Measurements from ENCODE around the gene ZNF532.

The ZNF532 gene

DNA sequence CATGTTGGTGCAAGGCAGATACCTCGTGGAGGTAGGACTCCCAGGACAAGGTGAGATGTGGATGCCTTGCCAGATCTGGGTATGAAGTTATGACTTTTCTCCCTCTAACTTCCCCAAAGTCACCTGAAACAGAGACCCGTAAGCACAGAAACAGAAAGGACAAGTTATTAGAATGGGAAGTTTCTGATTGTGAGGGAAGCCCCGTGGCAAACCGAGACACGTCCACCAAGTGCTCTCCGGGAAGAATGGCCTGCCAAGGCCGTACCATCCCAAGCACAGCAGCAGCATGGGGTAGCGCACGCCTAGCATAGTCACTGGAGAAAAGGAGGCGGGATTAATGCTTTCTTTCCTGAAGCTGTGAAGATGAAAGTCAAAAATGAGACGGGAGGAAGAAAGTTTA is 110.6 kb downstream of the ZNF532 start:
- no peak for DNase-seq (ENCODE audit: low spot score)

- no peak for DNase-seq (ENCODE audit: low spot score)
These were observed 111.1 kb downstream of the ZNF532 start for GRCh38 chr18:58975781-58976180.

- no peak for DNase-seq (ENCODE audit: low spot score)
These were observed 112.5 kb downstream of the ZNF532 start for GRCh38 chr18:58977223-58977622.

DNA sequence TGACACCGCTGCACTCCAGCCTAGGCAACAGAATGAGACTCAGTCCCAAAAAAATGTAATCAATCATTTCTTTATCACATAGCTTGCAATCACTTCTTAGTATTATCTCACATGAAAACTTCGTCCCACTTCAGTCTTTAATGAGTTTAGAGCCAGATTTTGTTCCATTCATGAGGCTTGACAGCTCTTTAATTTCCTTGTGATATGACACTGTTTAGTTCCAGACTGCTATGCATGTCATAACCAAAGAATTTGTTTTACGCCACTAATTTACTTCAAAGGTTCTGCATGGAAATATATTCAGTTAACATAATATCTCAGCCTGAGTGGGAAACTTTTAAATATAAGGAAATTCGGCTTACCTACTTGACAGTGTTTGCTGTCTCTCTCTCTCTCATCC is 113.1 kb downstream of the ZNF532 start:
- no peak for DNase-seq (ENCODE audit: low spot score)

GRCh38 chr18:58978916-58979315 is 114.2 kb downstream of the ZNF532 start:
- no peak for DNase-seq (ENCODE audit: low spot score)

DNA sequence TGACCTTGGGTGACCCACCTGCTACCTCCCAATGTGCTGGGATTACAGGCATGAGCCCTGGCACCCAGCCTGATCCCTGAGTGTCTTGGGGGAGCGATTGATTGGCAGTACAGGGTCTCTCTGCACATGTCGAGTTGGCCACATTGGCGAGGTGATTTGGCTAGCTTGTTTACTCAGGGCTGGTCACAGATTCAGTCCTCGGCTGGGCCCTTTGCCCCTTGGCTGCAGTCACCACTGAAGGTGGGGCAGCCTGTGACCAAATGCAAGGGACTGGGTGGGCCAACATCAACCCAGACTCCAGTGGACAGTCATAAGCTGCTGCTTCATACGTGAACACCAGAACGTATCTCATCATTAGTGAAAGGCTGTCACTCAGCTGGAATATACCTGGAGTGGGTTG is 114.9 kb downstream of the ZNF532 start:
- DNase-seq (ENCODE audit: low spot score): no peak

DNA sequence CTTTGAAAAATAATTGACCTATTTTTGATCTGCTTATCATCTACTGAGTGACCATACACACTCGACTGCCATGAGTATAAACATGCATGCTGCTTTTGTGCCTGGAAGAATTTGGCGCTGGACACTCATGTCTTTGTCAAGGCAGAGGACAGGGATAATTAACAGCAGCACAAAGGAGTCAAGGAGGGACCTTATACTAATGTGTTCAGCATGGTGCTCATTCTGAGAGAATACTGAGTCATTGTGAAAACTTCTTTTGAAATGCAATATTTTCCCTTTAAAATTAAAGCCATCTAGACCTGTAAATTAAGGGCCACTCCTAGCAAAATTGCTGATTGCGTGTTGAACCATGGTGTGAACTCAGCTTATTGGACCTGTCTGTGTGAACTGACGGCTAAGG is 116.3 kb downstream of the ZNF532 start:
- DNase-seq (ENCODE audit: low spot score): no peak

DNA sequence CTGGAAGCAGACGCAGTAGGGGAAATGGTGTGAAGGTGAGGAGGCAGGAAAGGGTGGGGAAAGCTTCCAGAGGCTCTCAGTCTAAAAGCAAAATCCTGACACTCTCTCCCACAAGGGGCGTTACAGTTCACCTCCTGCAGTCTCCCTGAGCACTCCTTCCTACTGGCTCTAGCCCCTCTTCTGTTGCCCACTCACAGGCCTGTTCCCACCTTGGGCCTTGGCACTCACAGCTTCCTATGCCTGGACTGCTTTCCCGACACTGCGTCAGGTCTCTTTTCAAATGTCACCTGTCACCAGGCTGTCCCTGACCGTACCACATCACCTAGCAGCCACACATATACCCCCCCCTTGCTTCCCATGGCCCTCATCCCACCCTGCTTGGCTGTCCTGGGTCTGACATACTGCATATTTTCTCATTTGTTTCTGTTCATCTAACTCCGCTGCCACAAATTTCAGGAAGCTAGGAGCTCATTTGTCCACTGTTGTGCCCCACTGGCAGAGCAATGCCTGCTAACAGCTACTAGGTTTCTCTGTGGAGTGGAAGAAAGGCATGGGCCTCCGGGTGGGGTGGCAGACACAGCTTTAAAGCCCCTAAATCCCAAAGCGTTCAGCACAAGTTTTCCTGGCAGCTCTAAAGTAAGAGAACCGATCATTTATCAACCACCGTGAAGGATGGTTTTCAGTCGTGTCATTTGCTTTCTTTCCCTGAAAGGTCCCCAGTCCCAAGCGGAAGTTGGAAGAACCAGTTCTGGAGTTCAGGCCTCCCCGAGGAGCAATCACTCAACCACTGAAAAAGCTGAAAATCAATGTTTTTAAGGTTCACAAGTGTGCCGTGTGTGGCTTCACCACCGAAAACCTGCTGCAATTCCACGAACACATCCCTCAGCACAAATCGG is 118.8 kb downstream of the ZNF532 start:
- no peak for DNase-seq (ENCODE audit: low spot score)

GRCh38 chr18:58988600-58988999 is 123.9 kb downstream of the ZNF532 start:
- no peak for DNase-seq (ENCODE audit: low spot score)

- DNase-seq (ENCODE audit: low spot score): no peak
These were observed 124.6 kb downstream of the ZNF532 start for GRCh38 chr18:58989184-58989759.

- no peak for DNase-seq (ENCODE audit: low spot score)
These were observed 126.0 kb downstream of the ZNF532 start for GRCh38 chr18:58990720-58991119.

GRCh38 chr18:58991167-58991798 is 126.6 kb downstream of the ZNF532 start:
- no peak for DNase-seq (ENCODE audit: low spot score)

GRCh38 chr18:58992301-58993231 is 127.9 kb downstream of the ZNF532 start:
- no peak for DNase-seq (ENCODE audit: low spot score)

- no peak for DNase-seq (ENCODE audit: low spot score)
These were observed 128.6 kb downstream of the ZNF532 start for GRCh38 chr18:58993260-58993659.

- no peak for DNase-seq (ENCODE audit: low spot score)
These were observed 131.0 kb downstream of the ZNF532 start for GRCh38 chr18:58995663-58996062.

DNA sequence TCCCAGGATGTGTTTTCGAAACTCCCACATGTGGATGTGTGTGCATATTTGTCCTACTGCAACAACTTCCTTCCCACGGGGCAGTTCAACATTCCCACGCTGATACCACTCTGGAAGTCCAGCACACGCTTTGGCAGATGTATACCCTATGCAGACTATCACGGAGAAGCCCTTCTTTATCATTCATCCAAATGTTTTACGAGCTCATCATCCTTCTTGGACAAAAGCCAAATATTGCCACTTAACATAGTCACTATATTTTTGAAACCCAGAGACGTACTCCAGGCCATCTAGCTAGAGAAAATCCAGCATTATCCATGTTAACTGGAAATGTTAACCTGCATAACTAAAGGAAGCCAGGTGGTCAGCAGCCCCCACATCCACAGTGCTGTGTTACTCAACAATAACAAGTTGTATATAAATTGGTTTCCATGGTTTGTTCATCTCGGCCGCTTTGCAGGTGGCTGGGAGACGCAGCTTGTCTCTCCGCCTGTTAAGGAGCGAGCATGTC is 131.5 kb downstream of the ZNF532 start:
- no peak for DNase-seq (ENCODE audit: low spot score)

- DNase-seq (ENCODE audit: low spot score): no peak
These were observed 132.0 kb downstream of the ZNF532 start for GRCh38 chr18:58996696-58997095.

GRCh38 chr18:58997811-58998337 is 133.2 kb downstream of the ZNF532 start:
- no peak for DNase-seq (ENCODE audit: low spot score)

DNA sequence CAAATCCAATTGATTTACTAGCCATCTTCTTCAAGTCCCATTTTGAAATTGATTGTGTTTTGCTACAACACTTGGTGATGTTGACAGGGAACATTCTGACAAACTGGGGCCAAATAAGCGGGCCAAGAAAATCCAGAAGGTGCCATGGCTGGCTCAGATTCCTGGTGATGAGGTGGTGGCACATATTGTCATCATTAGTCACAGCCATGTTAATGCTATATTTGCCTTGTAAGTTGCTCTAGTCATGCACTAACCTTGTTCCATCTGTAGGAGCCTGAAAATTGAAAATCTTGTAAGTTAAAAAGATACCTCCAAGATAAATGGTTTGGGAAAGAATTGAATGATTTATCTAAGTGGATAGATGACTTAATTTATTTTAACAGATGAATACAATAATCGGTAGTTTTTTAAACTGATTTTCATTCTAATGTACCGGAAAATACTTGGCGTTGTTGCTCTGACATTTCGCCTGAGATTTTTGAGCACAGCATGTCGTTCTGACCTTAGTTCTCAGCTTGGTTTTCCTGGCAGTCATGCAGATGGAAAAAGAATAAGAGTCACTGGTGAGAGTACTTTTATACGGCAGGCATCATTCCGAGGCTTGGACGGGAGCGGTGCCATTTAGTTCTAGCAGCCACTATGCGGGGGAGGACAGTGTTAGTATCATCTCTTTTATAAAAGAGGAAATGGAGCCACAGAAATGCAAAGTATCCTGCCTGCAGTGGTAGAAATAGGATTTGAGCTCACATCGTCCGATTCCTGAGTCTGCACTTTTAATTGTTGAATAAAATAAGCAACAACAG is 133.9 kb downstream of the ZNF532 start:
- DNase-seq (ENCODE audit: low spot score): no peak

DNA sequence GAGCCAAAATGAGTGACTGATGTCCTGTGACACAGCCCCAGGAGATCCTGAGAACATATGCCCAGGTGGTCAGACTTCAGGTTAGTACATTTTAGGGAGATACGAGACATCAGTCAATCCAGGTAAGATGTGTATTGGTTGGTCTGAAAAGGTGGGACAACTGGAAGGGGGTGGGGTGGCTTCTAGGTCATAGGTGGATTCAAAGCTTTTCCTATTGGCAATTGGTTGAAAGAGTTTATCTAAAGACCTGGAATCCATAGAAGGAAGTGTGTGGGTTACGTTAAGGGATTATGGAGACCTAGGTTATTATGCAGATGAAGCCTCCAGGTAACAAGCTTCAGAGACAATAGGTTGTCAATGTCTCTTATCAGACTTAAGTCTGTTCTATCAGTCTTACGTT is 136.5 kb downstream of the ZNF532 start:
- DNase-seq (ENCODE audit: low spot score): no peak

DNA sequence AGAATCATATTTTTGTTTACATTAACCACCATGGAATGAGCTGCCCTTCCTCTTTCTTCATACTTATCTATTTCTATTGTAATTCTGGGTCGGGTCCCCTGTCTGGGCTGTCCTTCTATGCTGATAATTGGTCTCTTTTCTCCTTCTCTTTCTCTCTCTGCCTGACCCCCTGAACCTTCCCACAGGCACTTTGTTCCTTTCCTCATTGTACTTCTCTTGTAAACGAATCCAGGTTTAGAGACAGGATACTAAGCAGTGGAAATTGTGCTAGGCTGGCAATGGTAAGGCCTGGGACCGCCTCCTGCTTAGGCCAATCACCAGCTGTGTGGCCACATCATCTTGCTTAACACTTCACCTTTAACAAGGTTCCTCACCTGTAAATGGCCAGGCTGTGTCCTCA is 137.0 kb downstream of the ZNF532 start:
- no peak for DNase-seq (ENCODE audit: low spot score)

Measured in CD4-positive, alpha-beta T cell treated with Interleukin-6 at 100 ng/mL for 8 hours (primary cell).